HepG2 (cell line): Measurements from ENCODE around the gene KIF25. TPM values are rescaled to one million over a fixed set of nuclear protein-coding genes. Genes with fewer than 3 reads are reported as not detected.

Experiments
- ATAC-seq: fragments of 200-7000 bp; cut with Tn5 transposase; 3 replicates; pipeline ENCODE4 v1.9.1; 2020; ENCODE audit warnings: mild to moderate bottlenecking, moderate library complexity
- BruUV-seq: library from RNA; stranded (reverse); fragments of 400-500 nt; replicated peaks from 2 replicates; lab custom pipeline; 2021; lab: Mats Ljungman, UMichigan
- CTCF ChIA-PET: fragments of 300-600 bp; formaldehyde crosslinking; extraction: SDS; loops from one replicate; lab custom pipeline; 2021; ENCODE audit warnings: low total read pairs, inconsistent platforms, low intra/inter-chr PET ratio; lab: Yijun Ruan, JAX
- POLR2A ChIA-PET: fragments of 350-600 bp; sonication (Branson Sonifier 250); formaldehyde crosslinking; loops from one replicate; lab custom pipeline; 2020; ENCODE audit warnings: antibody characterized with exemption, inconsistent platforms; lab: Yijun Ruan, JAX
- DNase-seq: peaks from one replicate; pipeline ENCODE4 v3.0.0-alpha.2; 2015; ENCODE audit warnings: low spot score
- FAIRE-seq: peaks from 3 replicates; lab custom pipeline; 2011; peaks lifted over from hg19 to GRCh38; lab: Jason Lieb, UNC
- H2AFZ ChIP-seq: one replicate; pipeline ENCODE4 v1.6.1; 2011; ENCODE audit warnings: low read length, inconsistent platforms
- H3K27ac ChIP-seq: fragments of 300-600 bp; 3 replicates; pipeline ENCODE4 v1.8.0; 2011; ENCODE audit warnings: mixed run types, mild to moderate bottlenecking, mixed read lengths, low read length, inconsistent platforms; ENCODE audit not compliant: insufficient read depth; ENCODE audit errors: extremely low read length
- H3K27me3 ChIP-seq, 2 experiments: fragments of 200-600 bp in 1 of 2; 2 replicates in 1 of 2; 3 replicates in 1 of 2; pipeline versions ENCODE4 v1.6.0 to v1.8.0; 2011; ENCODE audit warnings: low read length in 2 of 2, mild to moderate bottlenecking in 2 of 2, moderate library complexity in 2 of 2, inconsistent platforms in 1 of 2; ENCODE audit not compliant: insufficient read depth in 2 of 2, control insufficient read depth in 1 of 2
- H3K36me3 ChIP-seq, 2 experiments: fragments of 200-600 bp in 1 of 2; replicated peaks in 1 of 2; 2 replicates in 1 of 2; 3 replicates in 1 of 2; pipeline versions ENCODE4 v1.5.1 to v1.8.0; 2011; ENCODE audit warnings: low read length in 2 of 2, inconsistent platforms in 1 of 2; ENCODE audit not compliant: insufficient read depth in 2 of 2, control insufficient read depth in 1 of 2
- H3K4me1 ChIP-seq: 2 replicates; pipeline ENCODE4 v1.5.1; 2012; ENCODE audit warnings: low read length, inconsistent platforms; ENCODE audit not compliant: insufficient read depth
- H3K4me2 ChIP-seq: 2 replicates; pipeline ENCODE4 v1.6.0; 2011; ENCODE audit warnings: low read depth, low read length, inconsistent platforms
- H3K4me3 ChIP-seq, 3 experiments: fragments of 200-600 bp in 1 of 3; sonication (generic), shearing (Covaris generic) in 1 of 3; replicated peaks in 1 of 3; 2 replicates each; pipeline ENCODE4 v1.5.1; 2011 to 2016; ENCODE audit warnings: low read length in 3 of 3, inconsistent platforms in 2 of 3, low read depth in 2 of 3, mild to moderate bottlenecking in 2 of 3, control low read depth in 1 of 3, mixed read lengths in 1 of 3; ENCODE audit not compliant: insufficient read depth in 1 of 3
- H3K79me2 ChIP-seq: one replicate; pipeline ENCODE4 v1.6.1; 2011; ENCODE audit warnings: low read length, inconsistent platforms; ENCODE audit not compliant: insufficient read depth
- H3K9ac ChIP-seq: 2 replicates; pipeline ENCODE4 v1.6.0; 2011; ENCODE audit warnings: mild to moderate bottlenecking, low read depth, low read length, inconsistent platforms; ENCODE audit not compliant: insufficient read depth
- H3K9me3 ChIP-seq: 2 replicates; pipeline ENCODE4 v1.5.1; 2012; ENCODE audit warnings: mild to moderate bottlenecking, low read length
- H4K20me1 ChIP-seq: 2 replicates; pipeline ENCODE4 v1.6.0; 2011; ENCODE audit warnings: inconsistent platforms, mild to moderate bottlenecking, low read length, moderate library complexity; ENCODE audit not compliant: insufficient read depth
- GLI4 ChIP-seq: sonication (generic); formaldehyde crosslinking; IDR thresholded peaks from 2 replicates; pipeline ENCODE4 v1.5.1; 2020; ENCODE audit warnings: missing genetic modification reagents, mild to moderate bottlenecking, moderate library complexity, borderline replicate concordance
- KIAA2018 ChIP-seq: sonication (generic); formaldehyde crosslinking; IDR thresholded peaks from 2 replicates; pipeline ENCODE4 v1.5.0; 2020; ENCODE audit warnings: mild to moderate bottlenecking, missing genetic modification reagents, borderline replicate concordance
- NR1H2 ChIP-seq: sonication (generic); formaldehyde crosslinking; IDR thresholded peaks from 2 replicates; pipeline ENCODE4 v1.8.1; 2022; ENCODE audit warnings: low read depth, missing genetic modification reagents, borderline replicate concordance
- SMAD1 ChIP-seq: sonication (generic); formaldehyde crosslinking; IDR thresholded peaks from 2 replicates; pipeline ENCODE4 v1.4.0; 2020; ENCODE audit warnings: missing genetic modification reagents, low read depth, mild to moderate bottlenecking, borderline replicate concordance
- SP140L ChIP-seq: sonication (generic); formaldehyde crosslinking; IDR thresholded peaks from 2 replicates; pipeline ENCODE4 v1.4.0; 2020; ENCODE audit warnings: missing genetic modification reagents, borderline replicate concordance
- ZNF296 ChIP-seq: sonication (generic); formaldehyde crosslinking; conservative IDR thresholded peaks from 2 replicates; pipeline ENCODE4 v1.5.0; 2020; ENCODE audit warnings: mild to moderate bottlenecking, missing genetic modification reagents
- ZNF33A ChIP-seq: sonication (generic); formaldehyde crosslinking; IDR thresholded peaks from 2 replicates; pipeline ENCODE4 v1.5.1; 2020; ENCODE audit warnings: missing genetic modification reagents, mild to moderate bottlenecking, moderate library complexity, borderline replicate concordance
- ZNF496 ChIP-seq: sonication (generic); formaldehyde crosslinking; IDR thresholded peaks from 2 replicates; pipeline ENCODE4 v1.8.1; 2023; ENCODE audit warnings: mild to moderate bottlenecking, moderate library complexity, missing genetic modification reagents; ENCODE audit not compliant: insufficient replicate concordance
- ZNF510 ChIP-seq: sonication (generic); formaldehyde crosslinking; IDR thresholded peaks from 2 replicates; pipeline ENCODE4 v1.4.0; 2020; ENCODE audit warnings: low read depth, mild to moderate bottlenecking, missing genetic modification reagents
- ZNF513 ChIP-seq: sonication (generic); formaldehyde crosslinking; conservative IDR thresholded peaks from 2 replicates; pipeline ENCODE4 v1.5.0; 2020; ENCODE audit warnings: missing genetic modification reagents
- ZNF660 ChIP-seq: sonication (generic); formaldehyde crosslinking; IDR thresholded peaks from 2 replicates; pipeline ENCODE4 v1.5.1; 2020; ENCODE audit warnings: mild to moderate bottlenecking, low read depth, missing genetic modification reagents, borderline replicate concordance
- ZNF782 ChIP-seq: sonication (generic); formaldehyde crosslinking; IDR thresholded peaks from 2 replicates; pipeline ENCODE4 v1.4.0; 2020; ENCODE audit warnings: missing genetic modification reagents, mild to moderate bottlenecking, borderline replicate concordance
- ZSCAN22 ChIP-seq: sonication (generic); formaldehyde crosslinking; IDR thresholded peaks from 2 replicates; pipeline ENCODE4 v1.4.0; 2020; ENCODE audit warnings: mild to moderate bottlenecking, missing genetic modification reagents
- ZSCAN30 ChIP-seq: sonication (generic); formaldehyde crosslinking; IDR thresholded peaks from 2 replicates; pipeline ENCODE4 v1.5.0; 2020; ENCODE audit warnings: mild to moderate bottlenecking, missing genetic modification reagents
- WGBS: methylation state at CpG from one replicate; pipeline ENCODE4 v1.1.6; 2017; ENCODE audit warnings: low lambda C conversion rate; 5-methylcytosine and 5-hydroxymethylcytosine counted together
- in situ Hi-C: cut with HindIII; loops from 2 replicates; pipeline ENCODE4 v1.10.0; 2017; ENCODE audit warnings: low pct_unique_long_range_greater_than_20kb; ENCODE audit not compliant: extremely low pct_ligation_motif_present
- intact Hi-C: fragments of 100-400 bp; cut with micrococcal nuclease; formaldehyde crosslinking; loops from one replicate; pipeline ENCODE4 v1.10.0; 2022; ENCODE audit not compliant: unreplicated experiment
- polyA plus RNA-seq, 8 experiments: library from polyadenylated mRNA; depleted of rRNA in 3 of 8; stranded (reverse) in 7 of 8; unstranded in 1 of 8; fragments of >200 nt; fragmentation: Illumina TruSeq in 4 of 8; extraction: Trizol in 4 of 8; gene quantifications; 2 replicates each; pipeline versions ENCODE4 v1.2.1 to v1.2.3, GENCODE V29; 2011 to 2016; ENCODE audit warnings: low read depth in 4 of 8, missing spikeins in 1 of 8, mixed read lengths in 1 of 8; ENCODE audit not compliant: insufficient read depth in 1 of 8
- total RNA-seq, 5 experiments: library from RNA; depleted of rRNA; stranded (reverse); fragments of >200 nt; fragmentation: Illumina TruSeq; extraction: Trizol; gene quantifications; 2 replicates each; pipeline ENCODE4 v1.2.3, GENCODE V29; 2016; ENCODE audit warnings: low read depth in 1 of 5
- TF ChIP-seq, protein P1 (sequence below): IDR thresholded peaks from 2 replicates; pipeline ENCODE4 v1.6.1; 2012; ENCODE audit warnings: inconsistent platforms

The KIF25 gene
- total and polyA plus RNA-seq, 2 of the 13 experiments (the other 11 are each of a cell fraction or from before 2014, with no cell fraction given) = not detected

- Histone ChIP-seq H3K4me1 (peaks cover 14% of the 10 kb centered on the region), H3K79me2 (no peaks in the 10 kb centered on the region), H3K4me2 (no peak overlapping the region), H4K20me1 (no peaks in the 10 kb centered on the region; the same call in 1 of the 2 replicates), H3K9me3 (no peaks in the 10 kb centered on the region), H3K27me3 (peaks cover 5 to 52% of the 10 kb centered on the region in 2 experiments), H3K36me3 (no peaks in the 10 kb centered on the region), H3K4me3 (no peak overlapping the region)
- in situ Hi-C loops = no loop called here
- no TSS peak for BruUV-seq
- DNase-seq (no peak), ATAC-seq (no peak), FAIRE-seq (no peak)
- 54% methylated on average over 11 of the region's 13 CpGs for WGBS
- POLR2A ChIA-PET = no interaction called here
- CTCF ChIA-PET = no interaction called here
- intact Hi-C loops = no loop called here
- TF ChIP-seq, protein P1, sequence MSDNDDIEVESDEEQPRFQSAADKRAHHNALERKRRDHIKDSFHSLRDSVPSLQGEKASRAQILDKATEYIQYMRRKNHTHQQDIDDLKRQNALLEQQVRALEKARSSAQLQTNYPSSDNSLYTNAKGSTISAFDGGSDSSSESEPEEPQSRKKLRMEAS = no peak
- TF ChIP-seq SP140L (CRISPR knock-in tag) = no peak
- no peak for TF ChIP-seq ZNF496
- no peak for TF ChIP-seq ZNF510
- no peak for TF ChIP-seq ZSCAN22 (CRISPR knock-in tag)
- TF ChIP-seq KIAA2018 (CRISPR knock-in tag) = no peak
- no peak for TF ChIP-seq ZNF782 (CRISPR knock-in tag)
- TF ChIP-seq GLI4 (CRISPR knock-in tag) = no peak
- TF ChIP-seq ZSCAN30 (CRISPR knock-in tag) = no peak
- TF ChIP-seq ZNF513 (CRISPR knock-in tag) = no peak
- no peak for TF ChIP-seq NR1H2 (CRISPR knock-in tag)
- no peak for TF ChIP-seq SMAD1
- no peak for TF ChIP-seq ZNF660 (CRISPR knock-in tag)
- no peak for TF ChIP-seq ZNF33A (CRISPR knock-in tag)
- no peak for TF ChIP-seq ZNF296
- TF ChIP-seq, all 625 proteins: peak for 0
- Histone ChIP-seq H2AFZ (no peak overlapping the region), H3K27ac (no peak overlapping the region), H3K9ac (no peak overlapping the region)
These were observed 77.7 kb downstream of the KIF25 start for GRCh38 chr6:168075216-168075615.
